GM23338 (cell line): ENCODE results near the gene PROX2. TPM values are rescaled to one million over a fixed set of nuclear protein-coding genes. Genes with fewer than 3 reads are reported as not detected.

Experiments used
- ATAC-seq: fragments of 200-7000 bp; cut with Tn5 transposase; 3 replicates; pipeline ENCODE4 v1.9.1; 2020
- DNase-seq: peaks from one replicate; pipeline ENCODE4 v3.0.0-alpha.2; 2015; ENCODE audit warnings: low spot score
- H2AFZ ChIP-seq: fragments of 200-600 bp; sonication (generic); 2 replicates; pipeline ENCODE4 v1.8.0; 2016; ENCODE audit warnings: antibody characterized with exemption, mild to moderate bottlenecking, moderate library complexity
- H3F3A ChIP-seq: fragments of 200-600 bp; sonication (generic); replicated peaks from 2 replicates; pipeline ENCODE4 v1.8.0; 2017; ENCODE audit warnings: antibody characterized with exemption, mixed run types, low read depth
- H3K27ac ChIP-seq: fragments of 200-600 bp; sonication (generic); 2 replicates; pipeline ENCODE4 v1.6.1; 2016; ENCODE audit warnings: low read depth
- H3K27me3 ChIP-seq: fragments of 200-600 bp; sonication (generic); 2 replicates; pipeline ENCODE4 v1.8.0; 2016; ENCODE audit warnings: mild to moderate bottlenecking, mixed run types, moderate library complexity; ENCODE audit not compliant: insufficient read depth
- H3K36me3 ChIP-seq: fragments of 200-600 bp; sonication (generic); 2 replicates; pipeline ENCODE4 v1.8.0; 2016; ENCODE audit warnings: mild to moderate bottlenecking; ENCODE audit not compliant: insufficient read depth
- H3K4me1 ChIP-seq: fragments of 200-600 bp; sonication (generic); 2 replicates; pipeline ENCODE4 v1.8.0; 2016; ENCODE audit warnings: mild to moderate bottlenecking, moderate library complexity; ENCODE audit not compliant: insufficient read depth
- H3K4me2 ChIP-seq: fragments of 200-600 bp; sonication (generic); 2 replicates; pipeline ENCODE4 v1.7.1; 2017; ENCODE audit warnings: mixed run types
- H3K4me3 ChIP-seq: fragments of 200-600 bp; sonication (generic); 2 replicates; pipeline ENCODE4 v1.6.1; 2016; ENCODE audit warnings: mixed run types
- H3K79me2 ChIP-seq: fragments of 200-600 bp; sonication (generic); replicated peaks from 2 replicates; pipeline ENCODE4 v1.8.0; 2017; ENCODE audit warnings: mild to moderate bottlenecking; ENCODE audit not compliant: insufficient read depth
- H3K9me2 ChIP-seq: fragments of 200-600 bp; sonication (generic); 2 replicates; pipeline ENCODE4 v1.8.0; 2017; ENCODE audit not compliant: insufficient read depth
- H4K20me1 ChIP-seq: fragments of 200-600 bp; sonication (generic); replicated peaks from 2 replicates; pipeline ENCODE4 v1.8.0; 2017; ENCODE audit warnings: mild to moderate bottlenecking; ENCODE audit not compliant: insufficient read depth
- H3K27ac Mint-ChIP-seq: 2 replicates; pipeline ENCODE4 v1.8.0; 2020; ENCODE audit warnings: inconsistent platforms, mild to moderate bottlenecking, moderate library complexity, mixed read lengths
- H3K27me3 Mint-ChIP-seq: 3 replicates; pipeline ENCODE4 v1.8.0; 2022; ENCODE audit warnings: low read depth, mild to moderate bottlenecking, moderate library complexity, mixed read lengths, inconsistent platforms; ENCODE audit not compliant: insufficient read depth, poor library complexity
- H3K36me3 Mint-ChIP-seq: 3 replicates; pipeline ENCODE4 v1.8.0; 2021; ENCODE audit warnings: low read depth, mild to moderate bottlenecking, inconsistent platforms, moderate library complexity, mixed read lengths
- H3K4me1 Mint-ChIP-seq: 3 replicates; pipeline ENCODE4 v1.8.0; 2020; ENCODE audit warnings: mild to moderate bottlenecking, inconsistent platforms, mixed read lengths
- H3K4me3 Mint-ChIP-seq: 3 replicates; pipeline ENCODE4 v1.8.0; 2021; ENCODE audit warnings: moderate library complexity, mild to moderate bottlenecking, inconsistent platforms, mixed read lengths
- H3K9me3 Mint-ChIP-seq: 3 replicates; pipeline ENCODE4 v1.8.0; 2020; ENCODE audit warnings: moderate library complexity, mild to moderate bottlenecking, inconsistent platforms, mixed read lengths
- CREB1 ChIP-seq: fragments of 250-450 bp; sonication (Bioruptor Pico); IDR thresholded peaks from 2 replicates; pipeline ENCODE4 v1.5.0; 2020; ENCODE audit warnings: low read depth, mild to moderate bottlenecking, moderate library complexity
- EZH2 ChIP-seq: fragments of 200-600 bp; sonication (generic); IDR thresholded peaks from one replicate; pipeline ENCODE4 v1.8.0; 2017; ENCODE audit warnings: antibody characterized with exemption, mild to moderate bottlenecking, low read depth; ENCODE audit not compliant: unreplicated experiment
- EZH2phosphoT487 ChIP-seq: fragments of 200-600 bp; sonication (generic); IDR thresholded peaks from one replicate; pipeline ENCODE4 v1.8.1; 2018; ENCODE audit warnings: antibody characterized with exemption; ENCODE audit not compliant: unreplicated experiment
- JUNB ChIP-seq: IDR thresholded peaks from one replicate; pipeline ENCODE4 v1.6.1; 2016; ENCODE audit warnings: antibody characterized with exemption; ENCODE audit not compliant: unreplicated experiment
- NANOG ChIP-seq: IDR thresholded peaks from 2 replicates; pipeline ENCODE4 v1.6.1; 2016; ENCODE audit warnings: antibody characterized with exemption, borderline replicate concordance
- POLR2AphosphoS5 ChIP-seq: IDR thresholded peaks from 2 replicates; pipeline ENCODE4 v1.6.1; 2016; ENCODE audit warnings: antibody characterized with exemption, low read depth
- STAT1 ChIP-seq: IDR thresholded peaks from one replicate; pipeline ENCODE4 v1.6.1; 2016; ENCODE audit warnings: antibody characterized with exemption; ENCODE audit not compliant: unreplicated experiment
- ZNF114 ChIP-seq: fragments of 250-450 bp; sonication (Bioruptor Pico); IDR thresholded peaks from 2 replicates; pipeline ENCODE4 v1.5.0; 2020; ENCODE audit warnings: mild to moderate bottlenecking, moderate library complexity
- ZNF331 ChIP-seq: fragments of 250-450 bp; sonication (Bioruptor Pico); IDR thresholded peaks from 2 replicates; pipeline ENCODE4 v1.5.0; 2020; ENCODE audit warnings: low read depth, mild to moderate bottlenecking, moderate library complexity
- polyA plus RNA-seq: library from polyadenylated mRNA; unstranded; fragments of >200 nt; fragmentation: Nextera tagmentation; extraction: Ambion mirVana; gene quantifications from 2 replicates; pipeline ENCODE4 v1.2.1, GENCODE V29; 2016
- total RNA-seq: library from RNA; depleted of rRNA; stranded (reverse); fragments of >200 nt; shearing (Covaris generic); gene quantifications from 2 replicates; pipeline ENCODE4 v1.2.3, GENCODE V29; 2014
- TF ChIP-seq, protein P1 (sequence below): IDR thresholded peaks from 2 replicates; pipeline ENCODE4 v1.6.1; 2016; ENCODE audit warnings: antibody characterized with exemption
- TF ChIP-seq, protein P2 (sequence below), 2 experiments: fragments of 200-600 bp in 1 of 2; sonication (generic) in 1 of 2; conservative IDR thresholded peaks; 2 replicates each; pipeline versions ENCODE4 v1.5.1 to v1.6.1; 2016 to 2017; ENCODE audit warnings: antibody characterized with exemption in 2 of 2, low read depth in 2 of 2, mild to moderate bottlenecking in 2 of 2, moderate library complexity in 1 of 2
- TF ChIP-seq, protein P3 (sequence below): fragments of 250-450 bp; sonication (Bioruptor Pico); IDR thresholded peaks from 2 replicates; pipeline ENCODE4 v1.5.0; 2020; ENCODE audit warnings: mild to moderate bottlenecking, moderate library complexity

The PROX2 gene
- total and polyA plus RNA-seq, 2 experiments from 2014 or later, result 0.06 TPM; not detected in 1

DNA sequence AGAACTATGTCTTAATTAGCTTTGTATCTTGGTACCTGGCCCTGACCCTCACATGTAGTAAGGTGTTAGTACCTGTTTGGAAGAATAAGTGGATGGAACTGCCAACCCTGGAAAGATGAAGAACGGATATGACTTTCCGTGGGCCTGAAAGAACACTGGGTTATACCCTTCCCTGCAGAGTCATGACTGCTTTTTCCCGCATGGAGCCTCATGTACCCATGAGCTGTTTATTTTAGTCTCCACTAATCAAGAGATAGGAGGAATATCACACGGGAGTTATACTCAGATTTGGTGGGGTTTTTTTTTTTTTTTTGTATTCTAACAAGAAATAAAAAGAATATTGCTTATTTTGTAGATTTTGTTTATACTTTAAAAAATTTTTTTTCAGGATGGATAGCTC is 21.7 kb upstream of the PROX2 start:
- H3F3A ChIP-seq, result 0 out of 2 replicates have a peak, but pooled peaks cover 8% of the 10 kb centered on the region
- H3K27ac ChIP-seq, result no peak overlapping the region
- no peak overlapping the region for H3K4me3 Mint-ChIP-seq
- no peaks in the 10 kb centered on the region for H3K27me3 ChIP-seq
- no peak overlapping the region for H3K4me3 ChIP-seq
- no peak for TF ChIP-seq EZH2
- TF ChIP-seq, protein P1, sequence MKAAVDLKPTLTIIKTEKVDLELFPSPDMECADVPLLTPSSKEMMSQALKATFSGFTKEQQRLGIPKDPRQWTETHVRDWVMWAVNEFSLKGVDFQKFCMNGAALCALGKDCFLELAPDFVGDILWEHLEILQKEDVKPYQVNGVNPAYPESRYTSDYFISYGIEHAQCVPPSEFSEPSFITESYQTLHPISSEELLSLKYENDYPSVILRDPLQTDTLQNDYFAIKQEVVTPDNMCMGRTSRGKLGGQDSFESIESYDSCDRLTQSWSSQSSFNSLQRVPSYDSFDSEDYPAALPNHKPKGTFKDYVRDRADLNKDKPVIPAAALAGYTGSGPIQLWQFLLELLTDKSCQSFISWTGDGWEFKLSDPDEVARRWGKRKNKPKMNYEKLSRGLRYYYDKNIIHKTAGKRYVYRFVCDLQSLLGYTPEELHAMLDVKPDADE, result no peak
- TF ChIP-seq EZH2phosphoT487, result no peak
- no peak for TF ChIP-seq CREB1
- TF ChIP-seq ZNF331 (CRISPR knock-in tag), result no peak
- no peak for TF ChIP-seq JUNB
- no peak overlapping the region for H3K4me2 ChIP-seq
- ATAC-seq (no peak), DNase-seq (no peak)
- no peak overlapping the region for H3K27ac Mint-ChIP-seq
- peaks cover 2% of the 10 kb centered on the region; the same call in 1 of the 3 replicates for H3K4me1 Mint-ChIP-seq
- no peak overlapping the region for H2AFZ ChIP-seq
- peaks cover 87% of the 10 kb centered on the region for H3K36me3 ChIP-seq
- H4K20me1 ChIP-seq, result peaks cover 43% of the 10 kb centered on the region
- no peaks in the 10 kb centered on the region for H3K4me1 ChIP-seq
- no peaks in the 10 kb centered on the region for H3K9me3 Mint-ChIP-seq
- H3K27me3 Mint-ChIP-seq, result no peaks in the 10 kb centered on the region
- no peaks in the 10 kb centered on the region for H3K79me2 ChIP-seq
- H3K36me3 Mint-ChIP-seq, result peaks cover 97% of the 10 kb centered on the region
- H3K9me2 ChIP-seq, result no peaks in the 10 kb centered on the region

DNA sequence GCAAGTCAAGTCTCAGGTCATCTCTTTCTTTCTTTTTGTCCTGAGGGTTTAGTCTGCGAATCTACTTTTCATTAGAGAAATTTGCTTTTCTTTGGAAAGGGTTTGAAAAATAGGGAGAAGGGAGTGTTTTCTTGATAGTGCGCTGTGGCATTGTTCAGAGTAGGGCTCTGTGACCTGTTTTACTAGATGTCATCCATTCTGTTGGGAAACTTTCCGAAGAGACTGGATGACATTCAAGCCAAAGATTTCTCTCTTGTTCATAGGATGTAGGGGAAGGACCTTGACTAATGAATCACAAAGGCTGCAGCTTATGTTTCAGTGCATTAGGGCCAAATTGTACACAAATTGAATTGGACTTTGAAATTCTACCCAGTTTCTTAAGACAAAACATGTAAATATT is 20.5 kb upstream of the PROX2 start:
- DNase-seq (no peak), ATAC-seq (no peak)
- no peaks in the 10 kb centered on the region for H3K9me3 Mint-ChIP-seq
- H3K4me1 Mint-ChIP-seq, result no peaks in the 10 kb centered on the region
- no peak overlapping the region for H3K27ac Mint-ChIP-seq
- H3K4me1 ChIP-seq, result no peaks in the 10 kb centered on the region
- H3K27ac ChIP-seq, result 0 out of 2 replicates have a peak overlapping the region, but pooled peaks have one; percentile 14
- no peaks in the 10 kb centered on the region for H3K27me3 Mint-ChIP-seq
- no peaks in the 10 kb centered on the region for H3K9me2 ChIP-seq
- no peak overlapping the region for H2AFZ ChIP-seq
- peaks cover 47% of the 10 kb centered on the region for H4K20me1 ChIP-seq
- peaks cover 97% of the 10 kb centered on the region for H3K36me3 Mint-ChIP-seq
- no peak overlapping the region for H3K4me2 ChIP-seq
- H3K4me3 Mint-ChIP-seq, result no peak overlapping the region
- no peaks in the 10 kb centered on the region for H3K27me3 ChIP-seq
- H3K4me3 ChIP-seq, result no peak overlapping the region
- peaks cover 88% of the 10 kb centered on the region for H3K36me3 ChIP-seq
- no peaks in the 10 kb centered on the region; the same call in 1 of the 2 replicates for H3K79me2 ChIP-seq
- H3F3A ChIP-seq, result 0 out of 2 replicates have a peak, but pooled peaks cover 8% of the 10 kb centered on the region
- TF ChIP-seq ZNF114 (CRISPR knock-in tag) (no peak), EZH2phosphoT487 (no peak), EZH2 (no peak), NANOG (no peak), CREB1 (no peak), POLR2AphosphoS5 (no peak), STAT1 (no peak), JUNB (no peak), ZNF331 (CRISPR knock-in tag) (no peak)
- TF ChIP-seq, protein P2, sequence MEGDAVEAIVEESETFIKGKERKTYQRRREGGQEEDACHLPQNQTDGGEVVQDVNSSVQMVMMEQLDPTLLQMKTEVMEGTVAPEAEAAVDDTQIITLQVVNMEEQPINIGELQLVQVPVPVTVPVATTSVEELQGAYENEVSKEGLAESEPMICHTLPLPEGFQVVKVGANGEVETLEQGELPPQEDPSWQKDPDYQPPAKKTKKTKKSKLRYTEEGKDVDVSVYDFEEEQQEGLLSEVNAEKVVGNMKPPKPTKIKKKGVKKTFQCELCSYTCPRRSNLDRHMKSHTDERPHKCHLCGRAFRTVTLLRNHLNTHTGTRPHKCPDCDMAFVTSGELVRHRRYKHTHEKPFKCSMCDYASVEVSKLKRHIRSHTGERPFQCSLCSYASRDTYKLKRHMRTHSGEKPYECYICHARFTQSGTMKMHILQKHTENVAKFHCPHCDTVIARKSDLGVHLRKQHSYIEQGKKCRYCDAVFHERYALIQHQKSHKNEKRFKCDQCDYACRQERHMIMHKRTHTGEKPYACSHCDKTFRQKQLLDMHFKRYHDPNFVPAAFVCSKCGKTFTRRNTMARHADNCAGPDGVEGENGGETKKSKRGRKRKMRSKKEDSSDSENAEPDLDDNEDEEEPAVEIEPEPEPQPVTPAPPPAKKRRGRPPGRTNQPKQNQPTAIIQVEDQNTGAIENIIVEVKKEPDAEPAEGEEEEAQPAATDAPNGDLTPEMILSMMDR (conservative IDR thresholded peaks at IDR 0.05; ENCODE audit: low read depth in 2 of 2), result no peak
- TF ChIP-seq, protein P1, result no peak
- TF ChIP-seq, protein P3, sequence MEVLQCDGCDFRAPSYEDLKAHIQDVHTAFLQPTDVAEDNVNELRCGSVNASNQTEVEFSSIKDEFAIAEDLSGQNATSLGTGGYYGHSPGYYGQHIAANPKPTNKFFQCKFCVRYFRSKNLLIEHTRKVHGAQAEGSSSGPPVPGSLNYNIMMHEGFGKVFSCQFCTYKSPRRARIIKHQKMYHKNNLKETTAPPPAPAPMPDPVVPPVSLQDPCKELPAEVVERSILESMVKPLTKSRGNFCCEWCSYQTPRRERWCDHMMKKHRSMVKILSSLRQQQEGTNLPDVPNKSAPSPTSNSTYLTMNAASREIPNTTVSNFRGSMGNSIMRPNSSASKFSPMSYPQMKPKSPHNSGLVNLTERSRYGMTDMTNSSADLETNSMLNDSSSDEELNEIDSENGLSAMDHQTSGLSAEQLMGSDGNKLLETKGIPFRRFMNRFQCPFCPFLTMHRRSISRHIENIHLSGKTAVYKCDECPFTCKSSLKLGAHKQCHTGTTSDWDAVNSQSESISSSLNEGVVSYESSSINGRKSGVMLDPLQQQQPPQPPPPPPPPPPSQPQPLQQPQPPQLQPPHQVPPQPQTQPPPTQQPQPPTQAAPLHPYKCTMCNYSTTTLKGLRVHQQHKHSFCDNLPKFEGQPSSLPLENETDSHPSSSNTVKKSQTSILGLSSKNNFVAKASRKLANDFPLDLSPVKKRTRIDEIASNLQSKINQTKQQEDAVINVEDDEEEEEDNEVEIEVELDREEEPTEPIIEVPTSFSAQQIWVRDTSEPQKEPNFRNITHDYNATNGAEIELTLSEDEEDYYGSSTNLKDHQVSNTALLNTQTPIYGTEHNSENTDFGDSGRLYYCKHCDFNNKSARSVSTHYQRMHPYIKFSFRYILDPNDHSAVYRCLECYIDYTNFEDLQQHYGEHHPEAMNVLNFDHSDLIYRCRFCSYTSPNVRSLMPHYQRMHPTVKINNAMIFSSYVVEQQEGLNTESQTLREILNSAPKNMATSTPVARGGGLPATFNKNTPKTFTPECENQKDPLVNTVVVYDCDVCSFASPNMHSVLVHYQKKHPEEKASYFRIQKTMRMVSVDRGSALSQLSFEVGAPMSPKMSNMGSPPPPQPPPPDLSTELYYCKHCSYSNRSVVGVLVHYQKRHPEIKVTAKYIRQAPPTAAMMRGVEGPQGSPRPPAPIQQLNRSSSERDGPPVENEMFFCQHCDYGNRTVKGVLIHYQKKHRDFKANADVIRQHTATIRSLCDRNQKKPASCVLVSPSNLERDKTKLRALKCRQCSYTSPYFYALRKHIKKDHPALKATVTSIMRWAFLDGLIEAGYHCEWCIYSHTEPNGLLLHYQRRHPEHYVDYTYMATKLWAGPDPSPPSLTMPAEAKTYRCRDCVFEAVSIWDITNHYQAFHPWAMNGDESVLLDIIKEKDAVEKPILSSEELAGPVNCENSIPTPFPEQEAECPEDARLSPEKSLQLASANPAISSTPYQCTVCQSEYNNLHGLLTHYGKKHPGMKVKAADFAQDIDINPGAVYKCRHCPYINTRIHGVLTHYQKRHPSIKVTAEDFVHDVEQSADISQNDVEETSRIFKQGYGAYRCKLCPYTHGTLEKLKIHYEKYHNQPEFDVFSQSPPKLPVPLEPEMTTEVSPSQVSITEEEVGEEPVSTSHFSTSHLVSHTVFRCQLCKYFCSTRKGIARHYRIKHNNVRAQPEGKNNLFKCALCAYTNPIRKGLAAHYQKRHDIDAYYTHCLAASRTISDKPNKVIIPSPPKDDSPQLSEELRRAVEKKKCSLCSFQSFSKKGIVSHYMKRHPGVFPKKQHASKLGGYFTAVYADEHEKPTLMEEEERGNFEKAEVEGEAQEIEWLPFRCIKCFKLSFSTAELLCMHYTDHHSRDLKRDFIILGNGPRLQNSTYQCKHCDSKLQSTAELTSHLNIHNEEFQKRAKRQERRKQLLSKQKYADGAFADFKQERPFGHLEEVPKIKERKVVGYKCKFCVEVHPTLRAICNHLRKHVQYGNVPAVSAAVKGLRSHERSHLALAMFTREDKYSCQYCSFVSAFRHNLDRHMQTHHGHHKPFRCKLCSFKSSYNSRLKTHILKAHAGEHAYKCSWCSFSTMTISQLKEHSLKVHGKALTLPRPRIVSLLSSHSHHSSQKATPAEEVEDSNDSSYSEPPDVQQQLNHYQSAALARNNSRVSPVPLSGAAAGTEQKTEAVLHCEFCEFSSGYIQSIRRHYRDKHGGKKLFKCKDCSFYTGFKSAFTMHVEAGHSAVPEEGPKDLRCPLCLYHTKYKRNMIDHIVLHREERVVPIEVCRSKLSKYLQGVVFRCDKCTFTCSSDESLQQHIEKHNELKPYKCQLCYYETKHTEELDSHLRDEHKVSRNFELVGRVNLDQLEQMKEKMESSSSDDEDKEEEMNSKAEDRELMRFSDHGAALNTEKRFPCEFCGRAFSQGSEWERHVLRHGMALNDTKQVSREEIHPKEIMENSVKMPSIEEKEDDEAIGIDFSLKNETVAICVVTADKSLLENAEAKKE (CRISPR knock-in tag), result no peak
